ENCODE data around the gene MAGIX.
"Not testable (repeated sequence)": the region's sequence is repeated elsewhere in the genome, so short reads cannot be mapped to it uniquely, and the experiment has no call there.

The MAGIX gene

GRCh38 chrX:49172280-49172780 lies 9.8 kb downstream of the MAGIX start:
- peak overlapping the region; percentile 80 for H3K4me3 ChIP-seq (ENCODE audit: severe bottlenecking)
- DNase-seq (ENCODE audit: low spot score) = no peak
- peaks cover 37% of the 10 kb centered on the region for H3K36me3 ChIP-seq (ENCODE audit: low read depth)
- TF ChIP-seq, protein P1, sequence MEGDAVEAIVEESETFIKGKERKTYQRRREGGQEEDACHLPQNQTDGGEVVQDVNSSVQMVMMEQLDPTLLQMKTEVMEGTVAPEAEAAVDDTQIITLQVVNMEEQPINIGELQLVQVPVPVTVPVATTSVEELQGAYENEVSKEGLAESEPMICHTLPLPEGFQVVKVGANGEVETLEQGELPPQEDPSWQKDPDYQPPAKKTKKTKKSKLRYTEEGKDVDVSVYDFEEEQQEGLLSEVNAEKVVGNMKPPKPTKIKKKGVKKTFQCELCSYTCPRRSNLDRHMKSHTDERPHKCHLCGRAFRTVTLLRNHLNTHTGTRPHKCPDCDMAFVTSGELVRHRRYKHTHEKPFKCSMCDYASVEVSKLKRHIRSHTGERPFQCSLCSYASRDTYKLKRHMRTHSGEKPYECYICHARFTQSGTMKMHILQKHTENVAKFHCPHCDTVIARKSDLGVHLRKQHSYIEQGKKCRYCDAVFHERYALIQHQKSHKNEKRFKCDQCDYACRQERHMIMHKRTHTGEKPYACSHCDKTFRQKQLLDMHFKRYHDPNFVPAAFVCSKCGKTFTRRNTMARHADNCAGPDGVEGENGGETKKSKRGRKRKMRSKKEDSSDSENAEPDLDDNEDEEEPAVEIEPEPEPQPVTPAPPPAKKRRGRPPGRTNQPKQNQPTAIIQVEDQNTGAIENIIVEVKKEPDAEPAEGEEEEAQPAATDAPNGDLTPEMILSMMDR (IDR thresholded peaks at IDR 0.05; ENCODE audit: poor library complexity, severe bottlenecking) = no peak
- peaks cover 32% of the 10 kb centered on the region for H3K4me1 ChIP-seq (ENCODE audit: insufficient read depth, poor library complexity, severe bottlenecking)
- H3K27me3 ChIP-seq (ENCODE audit: insufficient read depth, poor library complexity, severe bottlenecking) = no peaks in the 10 kb centered on the region
- H3K27ac ChIP-seq (ENCODE audit: poor library complexity, severe bottlenecking) = peak overlapping the region; percentile 92
- ATAC-seq (ENCODE audit: low read depth) = peak; percentile 30
- no peaks in the 10 kb centered on the region for H3K9me3 ChIP-seq (ENCODE audit: severe bottlenecking)

DNA sequence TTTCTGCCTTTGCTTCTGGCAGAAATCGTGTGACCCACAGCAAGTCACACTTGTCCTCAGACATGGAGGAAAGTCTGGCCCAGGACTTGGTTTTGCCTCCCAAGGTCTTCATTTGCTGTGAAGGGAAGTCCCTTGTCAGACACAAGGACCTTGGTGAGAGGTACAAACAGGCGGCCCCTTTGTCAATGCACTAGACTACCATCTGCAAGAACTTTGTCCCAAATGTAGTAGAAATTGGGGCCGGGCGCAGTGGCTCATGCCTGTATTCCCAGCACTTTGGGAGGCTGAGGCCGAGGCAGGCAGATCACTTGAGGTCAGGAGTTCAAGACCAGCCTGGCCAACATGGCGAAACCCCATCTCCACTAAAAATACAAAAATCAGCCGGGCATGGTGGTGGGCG lies 11.0 kb downstream of the MAGIX start:
- ATAC-seq (ENCODE audit: low read depth); DNase-seq (ENCODE audit: low spot score); H3K4me3 ChIP-seq (ENCODE audit: severe bottlenecking); H3K27me3 ChIP-seq (ENCODE audit: insufficient read depth, poor library complexity, severe bottlenecking); H3K9me3 ChIP-seq (ENCODE audit: severe bottlenecking): not testable (repeated sequence)
- H3K4me1 ChIP-seq (ENCODE audit: insufficient read depth, poor library complexity, severe bottlenecking) = peaks cover 30% of the 10 kb centered on the region
- H3K27ac ChIP-seq (ENCODE audit: poor library complexity, severe bottlenecking) = peak overlapping the region; percentile 92
- peaks cover 44% of the 10 kb centered on the region for H3K36me3 ChIP-seq (ENCODE audit: low read depth)

DNA sequence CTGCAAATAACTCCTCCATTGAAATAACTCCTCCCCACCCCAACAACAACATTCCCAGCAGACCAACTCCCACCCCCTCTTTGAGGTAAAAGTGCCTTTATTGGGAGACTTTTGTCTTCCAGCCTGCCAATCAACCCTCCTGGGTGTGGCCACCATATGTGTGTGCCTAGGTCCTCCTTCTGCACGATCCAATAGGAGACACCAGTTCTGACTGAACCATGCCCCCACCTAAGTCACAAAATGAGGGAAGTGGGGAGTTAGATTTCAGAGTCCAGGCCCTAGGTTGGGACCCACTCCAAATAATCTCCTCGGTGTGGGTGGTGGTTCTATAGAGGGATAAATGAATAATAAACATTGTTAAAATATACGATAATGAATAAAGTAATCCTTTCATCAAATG lies 12.2 kb downstream of the MAGIX start:
- no peak for ATAC-seq (ENCODE audit: low read depth)
- no peak for DNase-seq (ENCODE audit: low spot score)
- H3K27me3 ChIP-seq (ENCODE audit: insufficient read depth, poor library complexity, severe bottlenecking) = no peaks in the 10 kb centered on the region
- H3K4me1 ChIP-seq (ENCODE audit: insufficient read depth, poor library complexity, severe bottlenecking) = peaks cover 30% of the 10 kb centered on the region
- H3K9me3 ChIP-seq (ENCODE audit: severe bottlenecking) = no peaks in the 10 kb centered on the region
- no peak overlapping the region for H3K4me3 ChIP-seq (ENCODE audit: severe bottlenecking)
- H3K27ac ChIP-seq (ENCODE audit: poor library complexity, severe bottlenecking) = peak overlapping the region; percentile 92
- TF ChIP-seq, protein P1 (IDR thresholded peaks at IDR 0.05; ENCODE audit: poor library complexity, severe bottlenecking) = no peak
- peaks cover 44% of the 10 kb centered on the region for H3K36me3 ChIP-seq (ENCODE audit: low read depth)

DNA sequence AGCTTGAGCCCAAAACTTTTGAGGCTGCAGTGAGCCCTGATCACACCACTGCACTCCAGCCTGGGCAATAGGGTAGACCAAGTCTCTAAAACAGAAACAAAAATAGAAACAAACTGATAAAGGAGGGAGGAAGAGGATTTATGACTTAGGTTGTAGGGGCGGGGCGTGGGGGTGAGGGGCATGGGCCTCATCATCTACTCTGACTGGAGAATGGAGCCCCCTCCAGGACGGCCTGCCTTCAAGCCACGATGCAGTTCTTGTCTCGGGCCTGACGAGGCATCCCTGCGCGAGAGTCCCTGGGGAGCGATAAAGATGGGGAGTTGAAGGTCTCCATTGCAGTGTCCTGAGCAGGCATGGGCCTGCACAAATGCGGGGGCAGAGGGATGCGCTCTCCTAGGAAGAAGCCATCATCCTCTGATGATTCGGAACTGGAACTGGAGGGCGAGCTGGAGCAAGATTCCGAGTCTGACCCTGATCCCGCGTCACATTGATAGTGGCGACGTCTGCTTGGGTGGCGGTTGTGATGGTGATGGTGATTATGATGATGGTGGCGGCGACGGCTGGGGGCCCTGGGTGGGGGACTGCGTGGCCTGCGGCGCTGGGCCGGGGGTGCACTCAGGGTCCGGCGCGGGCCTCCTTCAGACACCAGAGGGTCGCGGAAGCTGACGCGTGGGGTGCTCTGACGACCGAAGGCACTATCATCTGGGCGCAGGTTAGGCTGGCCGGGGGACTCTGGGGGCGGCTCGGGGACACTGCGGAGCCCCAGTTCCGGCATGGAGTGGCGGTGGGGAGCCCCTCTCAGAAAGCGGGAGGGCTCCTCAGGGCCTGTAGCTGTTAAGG lies 13.1 kb downstream of the MAGIX start:
- TF ChIP-seq, protein P1 (IDR thresholded peaks at IDR 0.05; ENCODE audit: poor library complexity, severe bottlenecking) = no peak
- H3K9me3 ChIP-seq (ENCODE audit: severe bottlenecking) = no peaks in the 10 kb centered on the region
- H3K4me3 ChIP-seq (ENCODE audit: severe bottlenecking) = no peak overlapping the region
- peaks cover 50% of the 10 kb centered on the region for H3K36me3 ChIP-seq (ENCODE audit: low read depth)
- peaks cover 30% of the 10 kb centered on the region for H3K4me1 ChIP-seq (ENCODE audit: insufficient read depth, poor library complexity, severe bottlenecking)
- DNase-seq (ENCODE audit: low spot score) (no peak), ATAC-seq (ENCODE audit: low read depth) (no peak)
- no peaks in the 10 kb centered on the region for H3K27me3 ChIP-seq (ENCODE audit: insufficient read depth, poor library complexity, severe bottlenecking)
- peak overlapping the region; percentile 92 for H3K27ac ChIP-seq (ENCODE audit: poor library complexity, severe bottlenecking)

GRCh38 chrX:49176421-49177326 lies 14.1 kb downstream of the MAGIX start:
- peak; percentile 62 for ATAC-seq (ENCODE audit: low read depth)
- Histone ChIP-seq H3K27ac (ENCODE audit: poor library complexity, severe bottlenecking) (peak overlapping the region; percentile 92), H3K9me3 (ENCODE audit: severe bottlenecking) (no peaks in the 10 kb centered on the region), H3K4me3 (ENCODE audit: severe bottlenecking) (no peak overlapping the region), H3K27me3 (ENCODE audit: insufficient read depth, poor library complexity, severe bottlenecking) (no peaks in the 10 kb centered on the region), H3K36me3 (ENCODE audit: low read depth) (peaks cover 56% of the 10 kb centered on the region), H3K4me1 (ENCODE audit: insufficient read depth, poor library complexity, severe bottlenecking) (peaks cover 30% of the 10 kb centered on the region)
- no peak for DNase-seq (ENCODE audit: low spot score)
- TF ChIP-seq, protein P1 (IDR thresholded peaks at IDR 0.05; ENCODE audit: poor library complexity, severe bottlenecking) = no peak

All from RWPE2 (cell line).